GM19023 (cell line): ENCODE measurements around the gene DUSP19.

Source experiments
- ATAC-seq: cut with Tn5 transposase; IDR thresholded peaks from one replicate; pipeline ENCODE4 v1.9.1; 2021; ENCODE audit warnings: mild to moderate bottlenecking, moderate library complexity; ENCODE audit not compliant: unreplicated experiment

DUSP19 gene

GRCh38 chr2:183124222-183124956 is 45.8 kb downstream of the DUSP19 start, which contains the start of gene NUP35:
TSS of gene NUP35 (plus strand) at chr2:183124443. CDS start at chr2:183124458, 15 bp downstream.
- ATAC-seq: peak; percentile 91

- ATAC-seq: no peak
Measured at GRCh38 chr2:183124957-183125255, 46.4 kb downstream of the DUSP19 start.

DNA sequence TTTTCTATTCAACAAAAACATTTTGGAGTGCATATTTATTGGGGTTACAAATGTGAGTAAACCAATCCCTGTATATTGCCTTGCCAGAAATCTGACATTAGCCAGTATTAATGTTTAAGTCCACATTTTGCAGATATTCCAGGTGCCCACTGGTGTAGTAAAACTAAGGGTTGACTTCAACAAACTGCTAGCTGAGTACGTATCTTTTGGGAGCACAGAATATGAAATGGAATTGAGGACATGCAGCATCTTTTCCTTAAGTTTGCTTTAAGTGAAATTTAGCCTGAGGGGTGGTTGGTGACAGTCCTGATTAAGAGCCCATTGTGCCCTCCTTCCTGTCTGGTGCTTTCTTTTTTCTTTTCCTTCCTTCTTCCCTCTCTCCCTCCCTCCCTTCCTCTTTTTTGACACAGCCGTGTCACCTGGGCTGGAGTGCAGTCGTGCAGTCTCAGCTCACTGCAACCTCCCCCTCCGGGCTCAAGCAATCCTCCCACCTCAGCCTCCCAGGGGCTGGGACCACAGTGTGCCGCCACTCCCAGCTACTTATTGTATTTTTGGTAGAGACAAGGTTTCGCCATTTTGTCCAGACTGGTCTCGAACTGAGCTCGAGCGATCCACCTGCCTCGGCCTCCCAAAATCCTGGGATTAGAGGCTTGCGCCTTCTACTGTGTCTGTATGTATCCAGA is 47.3 kb downstream of the DUSP19 start:
- no peak for ATAC-seq

DNA sequence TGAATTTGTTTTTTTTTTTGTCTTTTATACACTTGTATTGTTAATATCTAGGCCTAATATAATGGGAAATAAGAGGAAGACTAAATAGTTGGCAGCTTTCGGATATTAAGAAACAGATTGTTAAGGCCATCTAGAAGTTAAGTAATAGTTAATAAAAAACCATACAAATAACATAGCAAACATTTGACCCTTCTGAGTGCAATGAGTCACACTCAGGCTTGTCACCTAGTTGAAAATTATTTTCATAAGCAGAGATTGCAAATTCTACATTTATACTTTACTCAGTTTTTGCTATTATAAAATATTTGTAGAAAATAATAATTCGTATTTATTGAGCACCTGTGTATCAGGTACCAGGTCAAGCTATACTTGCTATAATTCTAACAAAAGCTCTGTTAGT is 48.1 kb downstream of the DUSP19 start:
- ATAC-seq: no peak

GRCh38 chr2:183134016-183134415 is 55.5 kb downstream of the DUSP19 start:
- ATAC-seq: no peak

GRCh38 chr2:183148955-183149354 is 70.4 kb downstream of the DUSP19 start:
- no peak for ATAC-seq

GRCh38 chr2:183149489-183149888 is 70.9 kb downstream of the DUSP19 start:
- ATAC-seq: no peak
